ENCODE data around the gene PACS1.

Gene PACS1

DNA sequence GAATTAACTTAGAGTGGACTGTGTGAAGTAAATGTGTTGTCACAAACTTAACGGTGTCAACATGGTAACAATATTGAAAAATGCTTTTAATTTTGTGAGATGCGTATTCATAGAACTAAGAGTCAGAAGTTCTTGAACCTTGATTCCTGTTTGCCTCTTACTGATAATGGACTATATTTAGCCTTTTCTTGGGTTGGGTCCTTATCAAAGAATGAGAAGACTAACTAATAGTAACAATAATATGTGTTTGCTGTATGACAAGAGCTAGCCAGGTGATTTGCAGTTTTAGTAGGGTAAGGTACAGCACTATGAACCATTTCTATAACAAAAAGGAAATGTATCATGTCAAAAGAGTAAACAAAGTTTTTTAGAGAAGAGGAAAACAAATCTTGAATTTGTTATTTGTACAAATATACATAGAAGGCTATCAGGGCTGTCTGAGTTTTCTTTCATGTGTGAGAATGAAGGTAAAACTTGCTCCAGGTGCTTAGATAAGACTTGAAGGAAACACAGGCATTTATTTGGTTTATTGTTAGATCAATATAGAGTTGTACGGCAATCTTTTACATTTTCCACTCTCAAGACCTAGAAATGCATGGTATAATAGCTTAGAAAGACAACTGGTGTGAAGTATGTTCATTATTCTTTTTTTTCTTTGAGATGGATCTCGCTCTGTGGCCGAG is 74.1 kb downstream of the PACS1 start:
- no peak for DNase-seq

DNA sequence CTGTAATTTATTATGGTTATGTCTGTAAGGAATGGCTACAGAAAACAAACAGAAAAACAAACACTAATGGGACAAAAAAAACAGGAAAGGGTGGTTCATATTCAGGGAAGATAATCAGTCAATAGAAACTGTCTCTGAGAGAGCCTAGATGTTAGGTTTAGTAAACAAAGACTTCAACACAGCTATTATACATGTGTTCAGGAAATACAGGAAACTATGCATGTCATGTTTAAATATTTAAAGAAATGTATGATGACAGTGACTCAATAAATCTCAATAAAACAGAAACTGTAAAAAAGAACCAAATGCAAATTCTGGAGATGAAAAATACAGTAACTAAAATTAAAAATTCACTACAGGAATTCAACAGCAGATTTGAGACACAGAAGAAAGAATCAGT is 76.0 kb downstream of the PACS1 start:
- no peak for DNase-seq

DNA sequence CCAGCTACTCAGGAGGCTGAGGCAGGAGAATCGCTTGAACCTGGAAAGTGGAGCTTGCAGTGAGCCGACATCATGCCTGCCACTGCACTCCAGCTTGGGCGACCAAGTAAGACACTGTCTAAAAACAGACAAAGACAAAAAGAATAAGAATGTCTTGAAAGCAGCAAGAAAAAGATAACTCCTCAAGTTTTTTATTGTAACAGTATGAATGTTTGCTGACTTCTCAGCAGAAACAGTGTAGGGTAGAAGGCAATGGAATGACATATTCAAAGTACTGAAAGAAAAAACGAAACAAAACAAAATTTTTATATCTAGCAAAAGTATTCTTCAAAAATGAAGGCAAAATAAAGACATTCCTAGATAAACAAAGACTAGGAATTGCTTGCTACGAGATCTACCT is 76.9 kb downstream of the PACS1 start:
- no peak for DNase-seq

DNA sequence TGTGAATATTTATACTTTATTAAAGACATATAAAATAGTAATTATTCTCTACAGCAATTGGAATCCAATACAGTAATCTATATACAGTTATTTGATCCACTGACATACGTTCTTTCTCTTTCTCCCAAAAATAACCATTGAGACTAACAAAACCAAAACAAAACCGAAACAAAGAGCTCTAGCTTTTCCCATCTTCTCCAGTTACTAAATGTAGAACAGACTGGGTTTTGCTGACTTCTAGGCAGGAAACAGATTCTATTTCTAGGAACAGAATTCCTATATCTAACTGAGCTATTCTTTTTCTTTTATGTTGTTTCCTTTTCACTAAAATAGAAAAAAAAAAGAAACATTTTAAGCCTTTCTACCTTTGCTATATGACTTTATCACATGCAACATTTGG is 80.1 kb downstream of the PACS1 start:
- DNase-seq, result no peak

DNA sequence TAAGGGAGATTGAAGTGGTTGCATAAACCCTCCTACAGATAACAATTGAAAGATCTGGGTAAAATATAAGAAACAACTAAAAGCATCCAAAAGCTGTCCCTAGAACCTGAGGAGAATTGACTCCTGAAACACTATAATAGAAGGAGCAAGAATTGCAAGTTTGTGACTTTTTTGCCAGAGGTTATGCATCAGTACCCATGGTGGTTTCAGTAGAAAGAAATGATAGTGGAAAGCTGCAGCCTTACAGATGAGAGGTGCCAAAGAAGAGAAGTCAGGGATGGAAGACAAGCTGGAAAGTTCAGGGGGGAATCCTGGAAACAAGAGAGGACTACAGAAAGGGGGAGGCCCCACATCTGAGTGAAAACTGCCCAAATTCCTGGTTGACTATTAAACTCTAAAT is 80.7 kb downstream of the PACS1 start:
- no peak for DNase-seq

DNA sequence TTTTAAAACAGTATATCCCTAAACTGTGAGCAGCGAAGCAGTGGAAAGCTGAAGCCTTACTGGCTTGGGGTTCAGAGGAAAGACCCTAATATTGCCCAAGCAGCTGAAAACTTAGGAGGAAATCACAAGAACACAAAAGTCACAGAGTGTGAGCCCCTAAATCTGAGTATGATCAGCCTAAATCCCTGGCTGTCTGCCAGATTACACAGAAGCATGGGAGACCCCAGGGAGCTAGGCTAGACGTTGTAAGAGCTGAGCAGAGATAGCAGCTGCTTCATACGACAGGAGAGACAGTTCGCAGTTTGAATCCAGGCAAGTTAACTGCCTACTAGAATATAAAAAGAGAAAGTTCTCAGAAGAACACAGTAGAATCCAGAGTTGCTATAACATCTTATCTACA is 81.2 kb downstream of the PACS1 start:
- no peak for DNase-seq

DNA sequence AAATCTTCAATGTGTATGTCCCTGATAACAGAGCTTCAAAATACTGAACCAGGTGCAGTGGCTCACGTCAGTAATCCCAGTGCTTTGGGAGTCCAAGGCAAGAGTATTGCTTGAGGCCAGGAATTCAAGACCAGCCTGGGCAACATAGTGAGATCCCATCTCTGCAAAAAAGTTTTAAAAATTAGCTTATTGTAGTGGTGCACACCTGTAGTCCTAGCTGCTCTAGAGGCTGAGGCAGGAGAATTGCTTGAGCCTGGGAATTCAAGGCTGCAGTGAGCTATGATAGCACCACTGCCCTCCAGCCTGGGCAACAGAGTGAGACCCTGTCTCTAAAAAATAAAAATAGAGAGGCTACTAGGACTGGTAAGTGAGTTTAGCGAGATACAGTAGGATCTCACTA is 84.0 kb downstream of the PACS1 start:
- no peak for DNase-seq

DNA sequence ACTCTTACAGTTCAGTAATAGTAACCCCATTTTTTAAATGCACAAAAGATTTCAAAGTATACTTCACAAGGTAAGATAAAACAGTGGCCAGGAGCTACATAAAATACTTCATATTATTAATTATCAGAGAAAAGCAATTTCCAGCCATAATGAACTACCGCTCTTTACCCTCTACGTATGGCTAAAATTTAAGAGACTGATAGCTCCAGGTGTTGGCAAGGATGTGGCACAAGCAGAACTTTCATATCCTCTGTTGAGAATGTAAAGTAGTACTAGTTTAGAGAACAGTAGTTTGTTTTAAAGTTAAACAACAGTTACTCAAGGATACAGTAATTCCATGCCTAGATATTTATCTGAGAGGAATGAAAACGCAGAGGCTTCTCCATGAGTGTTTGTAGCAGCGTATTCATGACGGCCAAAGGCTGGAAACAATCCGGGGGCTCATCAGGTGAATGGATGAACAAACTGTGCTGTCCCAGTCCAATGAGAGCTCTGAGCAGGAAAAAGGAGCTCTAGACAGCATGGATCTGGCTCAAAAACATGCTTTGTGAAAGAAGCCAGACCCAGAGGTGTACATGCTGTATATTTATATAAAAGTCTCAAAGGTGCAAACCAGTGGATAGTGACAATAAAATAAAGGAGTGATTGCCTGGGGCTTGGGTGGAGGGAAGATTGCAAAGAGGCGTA is 85.5 kb downstream of the PACS1 start:
- DNase-seq, result no peak

DNA sequence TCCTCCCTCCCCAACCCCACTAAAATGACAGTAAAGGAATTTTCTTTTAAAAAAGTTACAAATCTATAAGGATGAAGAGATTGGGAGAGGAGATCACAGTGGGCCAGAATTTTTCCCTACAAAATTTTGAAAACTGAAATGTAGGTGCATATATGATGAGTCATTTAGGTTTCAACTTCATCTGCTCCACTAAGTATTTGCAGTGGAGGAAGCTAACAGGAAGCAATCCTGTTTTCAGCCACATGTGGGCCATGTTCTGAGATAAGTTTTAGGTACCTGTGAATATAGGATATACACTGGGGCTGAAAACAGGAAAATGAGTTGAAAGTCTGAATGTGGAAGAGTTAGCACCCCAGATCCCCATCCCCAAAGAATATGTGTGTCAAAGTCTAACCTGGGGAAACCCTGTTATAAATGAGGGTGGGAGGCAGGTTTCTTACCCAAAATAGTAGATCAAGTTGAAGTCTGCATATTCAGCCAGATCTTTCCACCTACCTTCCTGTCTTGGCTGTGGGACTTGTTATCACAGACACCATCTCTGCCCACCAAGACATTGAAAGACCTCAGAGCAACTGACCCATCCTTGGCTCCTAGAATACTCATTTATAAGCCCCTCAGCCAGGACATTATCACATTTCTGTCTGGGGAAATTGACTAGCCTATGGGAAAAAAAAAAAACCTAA is 87.3 kb downstream of the PACS1 start:
- no peak for DNase-seq

DNA sequence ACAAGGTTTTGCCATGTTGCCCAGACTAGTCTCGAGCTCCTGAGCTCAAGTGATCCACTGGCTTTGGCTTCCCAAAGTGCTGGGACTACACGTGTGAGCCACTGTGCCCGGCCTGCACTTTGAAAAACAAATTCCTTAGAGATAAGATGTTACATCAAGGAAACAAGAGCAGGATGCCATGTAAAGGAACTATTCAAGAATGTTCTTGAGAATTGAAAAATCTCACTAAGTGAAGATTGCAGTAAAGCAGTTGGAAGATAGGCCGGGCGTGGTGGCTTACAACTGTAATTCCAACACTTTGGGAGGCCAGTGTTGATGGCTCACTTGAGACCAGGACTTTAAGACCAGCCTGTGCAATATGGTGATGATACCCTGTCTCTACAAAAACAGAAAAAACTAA is 88.1 kb downstream of the PACS1 start:
- DNase-seq, result no peak

DNA sequence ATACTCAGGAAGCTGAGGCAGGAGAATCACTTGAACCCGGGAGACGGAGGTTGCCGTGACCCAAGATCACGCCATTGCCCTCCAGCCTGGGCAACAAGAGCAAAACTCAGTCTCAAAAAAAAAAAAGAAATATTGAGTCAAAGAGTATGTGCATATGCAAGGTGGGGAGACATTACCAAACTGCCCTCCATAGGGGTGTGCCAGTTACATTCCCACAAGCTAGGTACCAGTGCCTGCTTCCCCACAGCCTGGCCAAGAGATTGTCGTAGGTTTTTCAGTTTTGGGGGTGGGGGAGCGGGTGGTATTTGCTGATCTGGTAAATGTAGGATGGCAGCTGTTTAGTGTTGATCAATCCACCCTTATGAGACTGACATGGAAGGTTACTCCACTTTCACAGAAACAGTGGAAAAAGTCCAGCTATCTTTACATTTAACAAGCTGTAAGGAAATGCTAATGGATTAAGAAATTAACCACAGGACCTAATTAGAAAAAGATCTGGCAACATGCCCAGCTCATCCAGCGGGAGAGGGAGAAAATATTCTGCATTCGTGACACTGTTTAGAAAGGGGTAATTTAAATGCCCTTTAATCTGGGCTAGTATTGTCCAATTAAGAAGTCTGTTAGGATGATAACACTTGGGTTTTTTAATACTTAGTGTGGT is 89.4 kb downstream of the PACS1 start:
- no peak for DNase-seq

DNA sequence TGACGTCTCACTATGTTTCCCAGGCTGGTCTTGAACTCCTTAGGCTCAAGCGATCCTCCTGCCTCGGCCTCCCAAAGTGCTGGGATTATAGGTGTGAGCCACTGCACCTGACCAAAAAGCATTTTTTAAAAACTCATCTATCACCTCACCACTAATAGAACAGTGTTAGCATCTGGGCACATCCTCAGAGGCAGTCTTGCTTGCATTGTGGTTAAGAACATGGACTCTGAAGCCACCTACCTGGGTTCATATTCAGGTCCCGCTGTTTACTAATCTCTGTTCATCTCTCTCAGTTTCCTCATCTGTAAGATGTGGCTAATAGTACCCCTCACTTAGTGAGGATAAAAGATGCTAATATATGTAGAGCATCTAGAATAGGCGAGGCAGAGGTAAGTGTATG is 90.6 kb downstream of the PACS1 start:
- no peak for DNase-seq

DNA sequence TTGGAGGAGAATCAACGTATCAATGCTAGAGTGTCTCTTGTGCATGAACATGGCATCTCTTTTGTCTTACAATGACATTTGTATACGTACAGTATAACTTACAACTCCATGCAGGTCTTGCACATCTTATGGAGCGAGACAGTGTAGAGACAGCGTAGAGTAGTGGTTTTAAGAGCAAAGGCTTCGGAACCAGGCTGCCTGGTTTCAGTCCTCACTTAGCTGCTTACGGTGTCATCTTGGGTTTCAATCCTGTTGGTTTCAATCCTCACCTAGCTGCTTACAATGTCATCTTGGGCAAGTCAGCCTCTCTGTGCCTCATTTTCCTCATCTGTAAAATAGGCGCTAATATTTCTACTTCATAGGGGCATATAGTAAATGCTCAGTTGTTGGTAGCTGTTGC is 98.2 kb downstream of the PACS1 start:
- DNase-seq, result no peak

DNA sequence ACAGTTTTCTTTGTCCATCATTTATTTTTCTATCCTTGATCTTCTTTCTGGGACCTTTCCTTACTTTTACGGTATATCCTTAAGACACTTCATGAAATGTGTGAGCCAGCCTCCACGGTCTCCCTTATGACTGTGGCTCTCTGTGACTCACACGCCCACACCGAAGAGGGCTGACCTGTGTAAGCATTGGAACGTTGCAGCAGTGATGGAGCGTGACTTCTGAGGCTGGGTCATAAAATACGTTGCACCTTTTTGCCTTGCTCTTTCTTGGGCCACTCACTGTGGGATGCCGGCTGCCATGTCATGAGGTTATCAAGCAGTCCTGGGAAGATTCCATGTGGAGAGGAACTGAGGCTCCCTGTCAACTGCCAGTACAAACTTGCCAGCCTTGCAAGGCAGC is 102.1 kb downstream of the PACS1 start:
- DNase-seq, result no peak

DNA sequence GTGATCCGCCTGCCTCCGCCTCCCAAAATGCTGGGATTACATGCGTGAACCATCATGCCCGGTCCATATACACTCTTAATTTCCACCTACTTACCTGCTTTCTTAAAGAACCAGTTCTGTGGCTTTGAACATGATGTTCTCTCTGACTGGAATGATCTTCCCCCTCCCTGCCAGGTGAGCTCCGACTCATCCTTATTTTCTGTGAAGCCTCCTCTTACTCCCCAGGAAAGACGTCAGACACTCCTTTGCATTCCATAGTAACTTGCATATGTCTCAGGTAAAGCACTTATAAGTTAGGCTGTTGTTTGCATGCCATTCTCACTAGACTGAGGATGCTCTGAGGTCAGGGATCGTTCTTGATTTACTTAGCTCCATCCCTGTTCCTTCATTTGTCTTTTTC is 106.6 kb downstream of the PACS1 start:
- no peak for DNase-seq

DNA sequence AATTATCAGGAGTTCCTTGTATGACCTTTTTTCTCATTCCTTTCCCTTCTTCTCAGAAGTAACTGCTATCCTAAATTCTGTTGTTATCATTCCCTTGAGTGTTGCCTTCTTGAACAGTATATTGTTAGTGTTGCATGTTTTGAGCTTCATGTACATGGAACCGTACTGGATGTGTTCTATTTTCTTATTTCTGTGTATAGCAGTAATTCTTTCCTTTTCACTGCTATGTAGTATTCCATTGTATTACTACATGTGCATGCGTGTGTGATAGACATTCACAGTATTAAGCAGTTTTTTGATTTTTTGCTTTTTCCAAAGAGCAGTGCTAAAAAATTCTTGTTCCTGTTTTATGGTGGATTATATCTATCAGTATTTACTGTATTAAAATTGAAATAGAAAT is 108.1 kb downstream of the PACS1 start:
- no peak for DNase-seq

DNA sequence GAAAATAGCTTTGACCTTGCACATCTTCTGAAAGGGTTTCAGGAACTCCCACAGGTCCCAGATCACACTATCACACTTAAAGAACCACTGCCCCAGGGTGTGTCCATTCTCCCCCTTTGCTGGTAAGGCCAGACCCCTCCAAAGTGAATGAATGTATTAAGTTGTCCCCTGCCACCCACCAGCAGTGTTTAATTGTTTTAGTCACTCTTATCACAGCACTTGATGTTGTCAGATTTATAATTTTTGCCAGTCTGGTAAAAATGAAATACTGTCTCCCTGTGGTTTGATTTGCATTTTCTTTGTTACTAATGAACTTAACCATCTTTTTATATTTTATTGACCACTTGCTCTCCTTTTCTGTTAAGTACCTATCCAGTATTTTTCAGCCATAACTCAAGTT is 108.8 kb downstream of the PACS1 start:
- DNase-seq, result no peak

DNA sequence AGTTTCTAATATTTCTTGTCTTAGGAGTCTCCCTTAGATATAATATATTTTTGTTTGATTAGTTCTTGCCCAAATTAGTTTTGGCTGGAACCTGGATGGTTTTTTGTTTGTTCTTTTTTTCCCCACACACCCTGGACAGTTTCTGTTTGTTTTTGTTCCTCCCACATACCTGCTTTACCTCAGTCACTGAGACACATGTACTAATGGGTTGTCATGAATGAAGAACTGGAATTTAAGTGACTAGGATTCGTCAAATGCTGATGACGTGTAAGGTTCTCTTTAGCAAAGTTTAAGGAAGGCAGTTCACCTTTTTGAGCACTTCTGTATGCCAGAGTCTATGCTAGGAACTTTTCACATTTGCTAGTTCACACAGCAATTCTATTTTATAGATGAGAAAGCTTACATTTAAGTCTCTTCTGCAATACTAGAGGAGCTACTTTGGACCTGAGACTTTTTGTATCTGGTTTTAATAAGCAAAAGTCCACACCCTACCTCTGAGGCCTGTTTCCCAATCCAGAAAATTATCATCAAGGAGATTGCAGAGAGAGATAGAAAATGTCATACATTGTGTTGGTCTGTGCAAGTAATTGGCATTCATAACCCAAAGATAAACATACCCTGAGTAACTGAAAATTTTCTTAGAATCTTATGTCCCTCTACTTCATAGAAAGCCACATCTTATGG is 111.7 kb downstream of the PACS1 start:
- DNase-seq, result no peak

DNA sequence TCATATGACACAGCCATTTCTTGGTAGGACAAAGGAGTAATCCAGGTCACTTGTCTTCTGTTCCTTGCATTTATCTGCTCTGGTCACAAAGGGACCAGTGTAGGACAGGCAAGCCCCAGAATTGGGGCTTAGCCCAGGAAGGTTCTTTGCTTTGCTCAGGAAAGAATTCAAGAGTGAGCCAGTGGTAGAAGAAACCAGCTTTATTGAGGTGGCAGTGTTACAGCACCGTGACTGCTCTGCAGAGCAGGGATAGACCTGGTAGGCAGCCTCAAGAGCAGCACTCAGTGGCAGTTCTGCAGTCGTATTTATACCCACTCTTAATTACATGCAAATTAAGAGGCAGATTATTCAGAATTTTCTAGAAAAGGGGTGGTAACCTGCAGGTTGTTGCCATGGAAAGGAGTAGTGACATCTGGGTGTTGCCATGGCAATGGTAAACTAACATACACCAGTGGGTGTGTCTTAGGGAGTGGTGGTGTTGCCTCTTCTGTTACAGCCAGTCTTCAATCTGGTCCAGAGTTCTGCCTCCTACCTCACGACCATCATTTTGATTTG is 113.5 kb downstream of the PACS1 start:
- no peak for DNase-seq

DNA sequence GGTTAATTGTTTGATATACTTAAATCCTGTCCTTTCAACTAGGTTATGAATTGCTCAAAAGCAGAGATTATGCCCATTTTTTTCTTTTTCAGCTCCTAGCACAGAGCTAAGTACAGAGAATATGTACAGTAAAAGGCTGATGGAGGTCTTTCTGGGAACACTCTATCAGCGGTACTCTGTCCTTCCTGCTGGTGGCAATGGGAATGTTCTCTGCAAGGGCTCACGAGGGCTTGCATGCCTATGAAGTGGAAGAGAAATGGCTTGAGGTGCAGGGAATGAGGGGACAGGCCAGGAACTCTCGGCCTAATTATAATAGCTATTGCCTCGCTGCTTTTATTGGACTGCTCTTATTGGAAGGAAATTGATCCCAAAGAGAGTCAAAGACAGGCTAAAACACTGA is 114.7 kb downstream of the PACS1 start:
- DNase-seq, result no peak

DNA sequence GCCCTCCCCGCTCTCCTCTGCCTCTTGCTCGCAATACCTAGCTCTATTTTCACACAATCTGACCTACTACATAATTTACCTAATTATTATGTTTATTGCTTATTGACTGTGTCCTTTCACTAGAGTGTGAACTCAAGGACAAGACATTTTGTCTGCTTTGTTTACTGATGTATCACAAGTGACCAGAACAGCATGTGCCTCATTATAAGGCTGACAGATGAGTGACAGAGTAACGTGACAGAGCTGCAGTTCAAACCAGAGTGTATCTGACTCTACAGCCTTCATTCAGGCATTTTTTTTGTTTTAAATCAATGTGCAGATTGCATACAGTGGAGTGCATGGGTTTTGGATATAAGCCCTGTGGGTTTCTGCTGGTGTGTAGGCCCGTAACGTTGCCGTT is 116.4 kb downstream of the PACS1 start:
- no peak for DNase-seq

DNA sequence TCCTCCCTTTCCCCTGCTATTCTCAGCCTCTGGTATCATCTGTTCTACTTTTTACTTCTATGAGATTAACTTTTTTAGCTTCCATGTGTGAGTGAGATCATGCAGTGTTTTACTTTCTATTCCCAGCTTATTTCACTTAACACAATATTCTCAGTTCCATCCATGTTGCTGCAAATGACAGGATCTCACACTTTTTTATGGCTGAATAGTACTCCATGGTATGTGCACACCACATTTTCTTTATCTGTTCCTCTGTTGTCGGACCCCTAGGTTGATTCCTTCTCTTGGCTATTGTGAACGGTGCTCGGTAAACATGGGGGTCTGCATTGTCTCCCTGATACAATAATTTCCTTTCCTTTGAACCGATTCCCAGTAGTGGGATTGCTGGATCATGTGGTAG is 117.4 kb downstream of the PACS1 start:
- DNase-seq, result no peak

DNA sequence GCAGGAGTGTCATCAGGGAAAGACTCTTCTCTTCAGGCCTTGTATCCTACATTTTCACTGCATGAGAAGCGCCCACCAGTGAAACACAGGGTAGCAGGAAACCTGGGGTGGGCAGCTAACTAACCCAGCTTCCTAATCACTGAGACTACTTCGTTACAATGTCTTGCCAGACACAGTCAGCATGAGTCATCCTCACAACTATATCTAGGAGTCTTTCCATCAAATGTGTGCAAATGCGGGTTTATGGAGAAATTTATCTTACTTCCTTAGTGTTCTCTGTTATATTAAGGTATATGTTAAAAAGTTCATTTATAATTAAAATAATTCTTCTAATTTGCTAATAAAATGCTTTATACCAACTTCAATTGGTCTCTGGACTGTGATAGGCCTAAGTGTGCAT is 118.5 kb downstream of the PACS1 start:
- DNase-seq, result no peak

Measured in left hindlimb (tissue), 1 donor.